BJ (cell line): ENCODE measurements around the gene CCDC3. TPM values are rescaled to one million over a fixed set of nuclear protein-coding genes. Genes with fewer than 3 reads are reported as not detected.
"Not testable (repeated sequence)": the region's sequence is repeated elsewhere in the genome, so short reads cannot be mapped to it uniquely, and the experiment has no call there.

Experiments used
- CTCF ChIA-PET: fragments of 350-600 bp; formaldehyde crosslinking; extraction: SDS; loops from one replicate; lab custom pipeline; 2021; ENCODE audit warnings: antibody characterized with exemption, inconsistent platforms; lab: Yijun Ruan, JAX
- POLR2A ChIA-PET: fragments of 300-600 bp; sonication (Branson Sonifier 250); formaldehyde crosslinking; extraction: SDS; loops from one replicate; lab custom pipeline; 2021; ENCODE audit warnings: antibody characterized with exemption; lab: Charles Lee
- DNase-seq: peaks from one replicate; pipeline ENCODE4 v3.0.0-alpha.2; 2011; ENCODE audit warnings: low read depth
- H3K27me3 ChIP-seq: 2 replicates; pipeline ENCODE4 v1.6.0; 2011; ENCODE audit warnings: low read length; ENCODE audit not compliant: control insufficient read depth, insufficient read depth
- H3K36me3 ChIP-seq: 2 replicates; pipeline ENCODE4 v1.5.1; 2011; ENCODE audit warnings: low read length; ENCODE audit not compliant: control insufficient read depth, insufficient read depth
- H3K4me3 ChIP-seq: 2 replicates; pipeline ENCODE4 v1.5.1; 2011; ENCODE audit warnings: low read depth, mild to moderate bottlenecking, control low read depth, low read length
- CTCF ChIP-seq: IDR thresholded peaks from 2 replicates; pipeline ENCODE4 v1.5.1; 2011; ENCODE audit warnings: low read depth, mild to moderate bottlenecking, control low read depth, inconsistent platforms, low read length, moderate library complexity; ENCODE audit not compliant: insufficient read depth
- polyA plus RNA-seq: library from polyadenylated mRNA; depleted of rRNA; stranded (reverse); fragments of >200 nt; gene quantifications from 2 replicates; pipeline ENCODE4 v1.2.3, GENCODE V29; 2011

Gene CCDC3
- polyA plus RNA-seq, 1 experiment: 0.02 TPM

- POLR2A ChIA-PET: no interaction called here
- no peak for DNase-seq
- H3K4me3 ChIP-seq: no peak overlapping the region
- no peak for TF ChIP-seq CTCF
- CTCF ChIA-PET: no interaction called here
- no peaks in the 10 kb centered on the region for H3K27me3 ChIP-seq
- no peaks in the 10 kb centered on the region for H3K36me3 ChIP-seq
These were observed 36.3 kb upstream of the CCDC3 start for GRCh38 chr10:13037832-13038231.

- no peak for TF ChIP-seq CTCF
- ChIA-PET CTCF (interaction anchor here (0.6 kb wide), 1 partner anchor 36 kb away, joined by 3 read pairs; no protein-coding TSS in a partner anchor), POLR2A (no interaction called here)
- Histone ChIP-seq H3K4me3 (no peak overlapping the region), H3K36me3 (no peaks in the 10 kb centered on the region), H3K27me3 (no peaks in the 10 kb centered on the region)
- no peak for DNase-seq
These were observed 35.3 kb upstream of the CCDC3 start for GRCh38 chr10:13036841-13037240.

GRCh38 chr10:13035731-13036130, 34.2 kb upstream of the CCDC3 start:
- H3K36me3 ChIP-seq, CTCF ChIA-PET, POLR2A ChIA-PET, H3K4me3 ChIP-seq, H3K27me3 ChIP-seq, DNase-seq: not testable (repeated sequence)

- Histone ChIP-seq H3K4me3 (no peak overlapping the region), H3K36me3 (no peaks in the 10 kb centered on the region), H3K27me3 (no peaks in the 10 kb centered on the region)
- DNase-seq: no peak
- POLR2A ChIA-PET: no interaction called here
- no peak for TF ChIP-seq CTCF
- CTCF ChIA-PET: no interaction called here
These were observed 25.4 kb upstream of the CCDC3 start for GRCh38 chr10:13026873-13027272.

GRCh38 chr10:13023754-13024153, 22.2 kb upstream of the CCDC3 start:
- ChIA-PET POLR2A (no interaction called here), CTCF (no interaction called here)
- Histone ChIP-seq H3K36me3 (no peaks in the 10 kb centered on the region), H3K4me3 (no peak overlapping the region), H3K27me3 (no peaks in the 10 kb centered on the region)
- no peak for DNase-seq
- TF ChIP-seq CTCF: no peak

GRCh38 chr10:13019280-13019679, 17.8 kb upstream of the CCDC3 start:
- DNase-seq: no peak
- no peak overlapping the region for H3K4me3 ChIP-seq
- H3K36me3 ChIP-seq: no peaks in the 10 kb centered on the region
- no peaks in the 10 kb centered on the region for H3K27me3 ChIP-seq
- ChIA-PET CTCF (no interaction called here), POLR2A (no interaction called here)
- no peak for TF ChIP-seq CTCF
